Right ventricle myocardium inferior (tissue), 1 donor: ENCODE data around the gene MS4A4E. TPM values are rescaled to one million over a fixed set of nuclear protein-coding genes. Genes with fewer than 3 reads are reported as not detected.
"Not testable (repeated sequence)": the region's sequence is repeated elsewhere in the genome, so short reads cannot be mapped to it uniquely, and the experiment has no call there.

Experiments
- ATAC-seq: fragments of 200-7000 bp; cut with Tn5 transposase; one replicate; pipeline ENCODE4 v1.9.1; 2020; ENCODE audit warnings: mild to moderate bottlenecking, moderate library complexity
- DNase-seq: peaks from one replicate; pipeline ENCODE4 v3.0.0; 2021; ENCODE audit errors: missing footprints
- intact Hi-C: fragments of 100-400 bp; cut with DNase I; formaldehyde crosslinking; loops from one replicate; pipeline ENCODE4 v1.11.0; 2022
- total RNA-seq: library from RNA; stranded (reverse); fragmentation: NEBNext Ultra II Directional; extraction: Animal tissue kit (Norgen Biotek cat#: 25700); gene quantifications from one replicate; pipeline ENCODE4 v1.2.1, GENCODE V29; 2021
- donor health status: DM: no; HTN: yes; CAD: no; lungs with severe emphysema.

MS4A4E gene
- total RNA-seq, 1 donor from 2014 or later, result 1.3 TPM

- intact Hi-C loops, ATAC-seq, DNase-seq: not testable (repeated sequence)
Observed at GRCh38 chr11:60185512-60185827, 57.5 kb downstream of the MS4A4E start.

GRCh38 chr11:60184824-60185511 lies 58.0 kb downstream of the MS4A4E start:
- ATAC-seq (peak; percentile 67), DNase-seq (no peak)
- intact Hi-C loops, result no loop called here

- DNase-seq (no peak), ATAC-seq (peak; percentile 45)
- intact Hi-C loops, result no loop called here
Observed at GRCh38 chr11:60183591-60184205, 59.2 kb downstream of the MS4A4E start.

GRCh38 chr11:60182541-60183330 lies 60.2 kb downstream of the MS4A4E start, which contains the start of gene MS4A6A:
Gene MS4A6A, minus strand, starts transcription at chr11:60183083. Its CDS starts 1,356 bp downstream, at chr11:60181727.
- DNase-seq (no peak), ATAC-seq (peak; percentile 33)
- intact Hi-C loops, result no loop called here

GRCh38 chr11:60175860-60176275 lies 67.1 kb downstream of the MS4A4E start:
- intact Hi-C loops, result no loop called here
- no peak for ATAC-seq
- DNase-seq, result no peak

- intact Hi-C loops, result no loop called here
- no peak for DNase-seq
- no peak for ATAC-seq
Observed at GRCh38 chr11:60172011-60172410, 70.9 kb downstream of the MS4A4E start.

GRCh38 chr11:60170566-60170965 lies 72.4 kb downstream of the MS4A4E start:
- ATAC-seq (no peak), DNase-seq (no peak)
- intact Hi-C loops, result no loop called here

GRCh38 chr11:60169264-60169915 lies 73.5 kb downstream of the MS4A4E start:
- ATAC-seq, result peak; percentile 46
- DNase-seq, result no peak
- intact Hi-C loops, result no loop called here

- ATAC-seq, result peak; percentile 26
- no peak for DNase-seq
- intact Hi-C loops, result no loop called here
Observed at GRCh38 chr11:60168306-60168705, 74.6 kb downstream of the MS4A4E start.

GRCh38 chr11:60165951-60166350 lies 77.0 kb downstream of the MS4A4E start:
- no peak for ATAC-seq
- no peak for DNase-seq
- intact Hi-C loops, result no loop called here

GRCh38 chr11:60165538-60165937 lies 77.4 kb downstream of the MS4A4E start:
- ATAC-seq, result no peak
- intact Hi-C loops, result no loop called here
- no peak for DNase-seq

GRCh38 chr11:60164550-60165075 lies 78.3 kb downstream of the MS4A4E start:
- no peak for DNase-seq
- intact Hi-C loops, result no loop called here
- no peak for ATAC-seq

GRCh38 chr11:60161766-60162165 lies 81.2 kb downstream of the MS4A4E start:
- intact Hi-C loops, result no loop called here
- ATAC-seq, result no peak
- DNase-seq, result no peak

- intact Hi-C loops, result no loop called here
- no peak for DNase-seq
- ATAC-seq, result no peak
Observed at GRCh38 chr11:60161107-60161506, 81.8 kb downstream of the MS4A4E start.

- ATAC-seq (no peak), DNase-seq (no peak)
- intact Hi-C loops, result no loop called here
Observed at GRCh38 chr11:60159868-60160267, 83.1 kb downstream of the MS4A4E start.

- DNase-seq (no peak), ATAC-seq (no peak)
- intact Hi-C loops, result no loop called here
Observed at GRCh38 chr11:60159284-60159683, 83.7 kb downstream of the MS4A4E start.

- intact Hi-C loops, result no loop called here
- DNase-seq (no peak), ATAC-seq (no peak)
Observed at GRCh38 chr11:60158636-60159035, 84.3 kb downstream of the MS4A4E start.

GRCh38 chr11:60155931-60156330 lies 87.0 kb downstream of the MS4A4E start:
- DNase-seq, result no peak
- intact Hi-C loops, result no loop called here
- no peak for ATAC-seq

- intact Hi-C loops, ATAC-seq, DNase-seq: not testable (repeated sequence)
Observed at GRCh38 chr11:60152727-60153126, 90.2 kb downstream of the MS4A4E start.
